ENCODE measurements around the gene DTWD2.
"Not testable (repeated sequence)": the region's sequence is repeated elsewhere in the genome, so short reads cannot be mapped to it uniquely, and the experiment has no call there.

DTWD2 gene

DNA sequence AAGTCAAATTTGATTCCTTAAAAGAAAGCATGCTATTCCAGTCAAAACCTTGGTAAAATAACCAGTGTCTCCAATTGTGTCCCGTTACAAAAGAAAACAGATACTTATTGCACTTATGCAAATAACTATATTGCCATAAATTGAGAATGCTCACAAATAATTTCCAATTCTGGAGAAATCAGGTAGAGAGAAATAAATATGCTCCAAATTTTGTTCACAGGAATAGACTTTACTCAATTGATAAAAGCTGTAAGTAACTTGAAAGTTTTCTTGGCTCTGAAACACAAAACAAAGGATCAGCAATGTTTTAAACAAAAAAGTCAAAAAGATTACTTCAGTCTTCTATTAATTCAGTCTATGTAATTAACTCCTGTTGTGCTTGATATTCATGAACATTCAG is 7.8 kb upstream of the DTWD2 start:
- no peak for DNase-seq

DNA sequence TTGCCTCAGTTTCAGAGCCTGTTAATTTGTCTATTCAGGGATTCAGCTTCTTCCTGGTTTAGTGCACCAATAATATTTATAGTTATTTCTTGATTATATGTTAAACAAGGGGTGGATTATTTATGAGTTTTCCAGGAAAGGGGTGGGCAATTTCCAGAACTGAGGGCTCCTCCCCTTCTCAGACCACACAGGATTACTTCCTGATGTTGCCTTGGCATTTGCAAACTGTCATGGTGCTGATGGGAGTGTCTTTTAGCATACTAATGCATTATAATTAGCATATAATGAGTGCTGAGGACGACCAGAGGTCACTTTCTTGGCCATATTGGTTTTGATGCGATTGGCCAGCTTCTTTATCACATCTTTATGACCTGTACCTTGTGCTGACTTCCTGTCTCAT is 6.2 kb upstream of the DTWD2 start:
- DNase-seq: no peak

DNA sequence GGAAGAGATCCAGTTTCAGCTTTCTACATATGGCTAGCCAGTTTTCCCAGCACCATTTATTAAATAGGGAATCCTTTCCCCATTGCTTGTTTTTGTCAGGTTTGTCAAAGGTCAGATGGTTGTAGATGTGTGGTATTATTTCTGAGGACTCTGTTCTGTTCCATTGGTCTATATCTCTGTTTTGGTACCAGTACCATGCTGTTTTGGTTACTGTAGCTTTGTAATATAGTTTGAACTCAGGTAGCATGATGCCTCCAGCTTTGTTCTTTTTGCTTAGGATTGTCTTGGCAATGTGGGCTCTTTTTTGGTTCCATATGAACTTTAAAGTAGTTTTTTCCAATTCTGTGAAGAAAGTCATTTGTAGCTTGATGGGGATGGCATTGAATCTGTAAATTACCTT is 4.8 kb upstream of the DTWD2 start:
- DNase-seq: not testable (repeated sequence)

DNA sequence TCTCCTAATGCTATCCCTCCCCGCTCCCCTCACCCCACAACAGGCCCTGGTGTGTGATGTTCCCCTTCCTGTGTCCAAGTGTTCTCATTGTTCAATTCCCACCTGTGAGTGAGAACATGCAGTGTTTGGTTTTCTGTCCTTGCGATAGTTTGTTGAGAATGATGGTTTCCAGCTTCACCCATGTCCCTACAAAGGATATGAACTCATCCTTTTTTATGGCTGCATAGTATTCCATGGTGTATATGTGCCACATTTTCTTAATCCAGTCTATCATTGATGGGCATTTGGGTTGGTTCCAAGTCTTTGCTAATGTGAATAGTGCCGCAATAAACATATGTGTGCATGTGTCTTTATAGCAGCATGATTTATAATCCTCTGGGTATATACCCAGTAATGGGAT is 3.7 kb upstream of the DTWD2 start:
- DNase-seq: not testable (repeated sequence)

DNA sequence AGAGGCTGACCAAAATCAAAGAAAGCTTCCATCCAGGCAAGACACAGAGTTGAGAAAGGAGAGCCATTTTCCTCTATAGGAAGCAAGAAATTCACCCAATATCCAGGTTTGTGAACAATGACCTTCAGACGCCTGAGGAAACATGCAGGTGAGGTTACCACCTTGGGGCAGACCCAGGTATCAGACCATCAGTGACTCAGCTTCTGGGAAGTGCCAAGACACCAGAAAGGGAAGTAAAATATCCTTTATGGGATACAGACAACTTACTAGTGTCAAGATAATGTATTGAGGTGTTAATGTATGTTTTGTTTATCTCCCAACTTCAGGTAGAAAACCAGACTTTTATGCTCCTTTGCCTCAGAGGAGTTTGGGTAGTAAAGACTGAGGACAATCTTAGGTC is 2.2 kb upstream of the DTWD2 start:
- DNase-seq: no peak

DNA sequence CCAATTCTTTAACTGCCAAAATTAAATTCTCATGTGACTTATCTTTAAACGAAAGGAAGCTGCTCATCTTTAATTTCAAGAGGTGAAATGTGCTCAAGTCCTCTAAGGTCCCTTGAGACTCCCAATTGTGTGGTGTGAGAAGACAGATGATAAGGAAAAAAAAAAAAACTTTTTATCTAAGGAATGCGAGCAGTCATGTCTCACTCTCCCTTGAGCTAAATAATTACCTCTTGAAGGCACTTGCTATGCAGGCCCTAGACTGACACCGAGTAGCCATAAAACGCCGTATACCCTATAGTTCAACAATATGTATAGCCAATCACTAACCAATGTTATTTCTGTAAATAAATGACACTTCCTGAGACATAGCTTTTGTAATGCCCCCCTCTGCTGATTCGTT is 1.5 kb upstream of the DTWD2 start:
- no peak for DNase-seq

DNA sequence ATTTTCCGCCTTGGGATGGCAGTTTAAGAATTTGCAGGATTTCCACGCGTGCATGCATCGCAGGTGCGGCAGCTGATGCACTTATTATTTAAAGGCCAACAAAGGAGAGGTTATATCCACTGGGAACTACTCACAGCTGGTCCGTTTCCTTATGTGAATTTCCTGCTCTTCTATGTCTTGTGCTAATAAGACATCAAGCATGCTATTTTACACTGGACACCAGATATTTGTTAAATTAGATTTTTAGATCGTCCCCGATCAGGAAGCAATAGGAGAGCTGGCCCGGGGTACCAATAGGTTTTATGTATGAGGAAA is 476 bp upstream of the DTWD2 start:
- DNase-seq: no peak

DNA sequence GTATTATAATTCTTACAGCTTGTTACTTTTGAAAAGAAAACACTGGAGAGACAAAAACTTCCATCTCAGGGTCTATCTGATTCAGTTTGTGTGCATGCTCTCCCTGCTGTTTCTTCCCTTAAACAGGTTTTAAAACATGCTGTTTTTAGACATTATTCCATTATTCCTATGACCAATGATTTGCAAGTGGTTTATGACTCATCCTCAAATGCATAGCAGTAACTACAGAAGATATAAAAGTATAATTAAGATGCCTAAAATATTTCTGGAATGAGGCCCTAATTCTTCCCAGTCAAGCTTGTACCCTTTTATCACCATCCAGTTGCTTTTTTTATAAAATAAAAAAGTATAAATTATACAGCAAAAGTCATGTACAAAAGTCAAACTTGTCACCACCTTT is 3.7 kb downstream of the DTWD2 start:
- DNase-seq: no peak

DNA sequence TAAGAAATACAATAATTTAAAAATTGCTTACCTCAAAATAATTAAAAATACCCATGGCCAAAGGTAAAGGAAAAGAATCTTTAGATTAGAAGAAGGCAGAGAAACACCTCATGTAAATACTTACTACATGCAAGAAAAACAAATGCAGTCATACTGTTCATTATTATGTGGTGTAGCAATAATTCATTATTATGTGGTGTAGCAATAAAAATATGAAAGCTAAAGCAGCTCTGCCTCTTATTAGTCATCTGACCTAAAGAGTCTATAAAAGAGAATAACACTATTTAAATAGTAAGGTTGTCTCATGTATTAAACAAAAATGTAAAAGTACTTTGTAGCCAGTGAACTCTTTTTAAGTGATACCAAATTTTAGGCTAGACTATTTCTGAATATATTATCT is 6.6 kb downstream of the DTWD2 start:
- DNase-seq: no peak

DNA sequence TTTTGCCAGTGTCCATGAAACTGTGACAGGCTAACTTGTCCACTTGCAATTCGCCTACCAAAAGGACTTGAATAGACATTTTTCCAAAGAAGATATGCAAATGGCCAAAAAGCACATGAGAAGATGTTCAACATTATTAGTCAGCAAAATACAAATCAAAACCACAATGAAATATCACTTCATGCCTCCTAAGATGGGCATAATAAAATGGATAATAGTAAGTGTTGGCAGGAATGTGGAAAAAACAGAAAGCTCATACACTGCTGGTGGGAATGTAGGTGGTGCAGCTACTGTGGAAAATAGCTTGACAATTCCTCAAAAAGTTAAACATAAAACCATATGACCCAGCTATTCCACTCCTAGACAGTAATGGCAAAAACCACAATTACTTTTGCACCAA is 7.9 kb downstream of the DTWD2 start:
- no peak for DNase-seq

DNA sequence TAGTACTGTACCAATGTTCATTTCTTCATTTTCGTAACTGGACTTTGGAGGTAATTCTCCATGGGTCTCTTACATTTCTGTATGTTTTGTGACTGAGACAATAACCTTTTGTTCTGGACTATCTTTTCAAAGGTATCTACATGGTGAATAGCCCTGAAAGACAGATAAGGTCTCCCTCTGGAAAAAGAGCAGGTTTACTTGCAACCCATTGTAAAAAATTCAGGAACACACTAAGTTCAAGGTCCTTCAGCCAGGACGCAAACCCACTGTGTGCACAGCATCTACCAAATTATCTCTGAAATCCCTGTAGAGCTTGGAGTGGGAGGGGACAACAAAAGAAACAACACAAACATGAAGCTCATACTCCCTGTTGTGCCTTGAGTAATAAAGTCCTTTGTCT is 8.3 kb downstream of the DTWD2 start:
- no peak for DNase-seq

DNA sequence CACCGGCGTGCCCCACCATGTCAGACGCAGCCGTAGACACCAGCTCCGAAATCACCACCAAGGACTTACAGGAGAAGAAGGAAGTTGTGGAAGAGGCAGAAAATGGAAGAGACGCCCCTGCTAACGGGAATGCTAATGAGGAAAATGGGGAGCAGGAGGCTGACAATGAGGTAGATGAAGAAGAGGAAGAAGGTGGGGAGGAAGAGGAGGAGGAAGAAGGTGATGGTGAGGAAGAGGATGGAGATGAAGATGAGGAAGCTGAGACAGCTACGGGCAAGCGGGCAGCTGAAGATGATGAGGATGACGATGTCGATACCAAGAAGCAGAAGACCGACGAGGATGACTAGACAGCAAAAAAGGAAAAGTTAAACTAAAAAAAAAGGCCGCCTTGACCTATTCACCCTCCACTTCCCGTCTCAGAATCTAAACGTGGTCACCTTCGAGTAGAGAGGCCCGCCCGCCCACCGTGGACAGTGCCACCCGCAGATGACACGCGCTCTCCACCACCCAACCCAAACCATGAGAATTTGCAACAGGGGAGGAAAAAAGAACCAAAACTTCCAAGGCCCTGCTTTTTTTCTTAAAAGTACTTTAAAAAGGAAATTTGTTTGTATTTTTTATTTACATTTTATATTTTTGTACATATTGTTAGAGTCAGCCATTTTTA is 14.4 kb downstream of the DTWD2 start:
- not testable (repeated sequence) for DNase-seq

DNA sequence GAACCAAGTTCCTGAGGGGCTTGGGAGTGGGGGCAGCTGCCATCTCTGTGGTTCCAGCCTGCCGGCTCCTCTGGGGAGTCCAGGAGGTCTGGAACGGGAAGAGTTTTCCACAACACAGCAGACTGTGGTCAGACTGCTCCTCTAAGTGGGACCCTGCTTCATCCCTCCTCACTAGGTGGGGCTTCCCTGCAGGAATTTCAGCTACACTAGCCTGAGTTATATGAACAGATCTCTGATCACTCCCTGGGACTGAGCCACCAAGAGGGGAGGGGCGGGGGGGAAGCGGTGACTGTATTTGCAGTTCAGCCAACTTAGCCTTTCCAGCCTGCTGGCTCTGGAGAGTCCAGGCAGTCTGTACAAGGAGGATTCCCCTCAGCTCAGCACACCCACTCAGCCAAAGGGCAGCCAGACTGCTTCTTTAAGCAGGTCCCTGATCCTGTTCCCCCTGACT is 19.4 kb downstream of the DTWD2 start:
- DNase-seq: no peak

DNA sequence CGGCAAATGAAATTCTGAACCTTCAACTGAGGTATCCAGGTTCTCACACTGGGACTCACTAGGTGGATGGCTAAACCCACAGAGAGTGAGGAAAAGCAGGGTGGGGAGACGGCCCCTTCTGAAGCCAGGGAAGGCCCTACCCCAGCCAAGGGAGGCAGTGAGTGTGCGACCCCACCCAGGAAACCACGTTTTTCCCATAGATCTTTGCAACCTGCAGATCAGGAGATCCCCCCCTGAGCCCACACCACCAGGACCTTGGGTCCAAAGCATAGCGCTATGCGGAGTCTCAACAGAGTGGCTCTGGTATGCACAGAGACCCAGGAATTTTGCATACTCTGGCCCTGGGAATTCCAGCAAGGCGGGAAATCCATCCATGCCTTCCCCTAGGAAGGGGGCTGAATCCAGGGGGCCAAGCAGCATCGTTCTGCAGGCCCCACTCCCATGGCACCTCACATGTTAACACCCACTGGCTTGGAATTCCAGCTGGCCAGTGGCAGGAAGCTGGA is 19.9 kb downstream of the DTWD2 start:
- DNase-seq: no peak

DNA sequence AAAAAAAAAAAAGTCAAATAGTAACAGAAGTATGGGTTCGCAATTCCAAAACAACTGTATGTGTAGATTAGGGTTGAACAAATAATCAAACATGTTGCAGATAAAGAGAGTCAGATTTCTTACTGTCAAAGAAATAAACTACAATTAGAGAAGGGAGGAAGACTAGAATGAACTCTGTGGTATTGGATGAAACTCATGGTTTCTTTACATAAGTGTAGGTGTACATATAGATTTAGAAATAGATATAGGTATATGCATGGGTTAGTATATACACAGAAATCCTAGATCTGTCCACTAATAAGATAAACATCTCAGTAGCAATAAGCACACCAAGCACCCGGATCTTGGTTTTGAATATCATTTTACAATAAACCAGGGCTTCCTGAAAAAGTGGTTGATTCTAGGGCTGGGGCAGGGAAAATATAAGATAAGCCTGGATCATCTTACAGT is 21.3 kb downstream of the DTWD2 start:
- no peak for DNase-seq

DNA sequence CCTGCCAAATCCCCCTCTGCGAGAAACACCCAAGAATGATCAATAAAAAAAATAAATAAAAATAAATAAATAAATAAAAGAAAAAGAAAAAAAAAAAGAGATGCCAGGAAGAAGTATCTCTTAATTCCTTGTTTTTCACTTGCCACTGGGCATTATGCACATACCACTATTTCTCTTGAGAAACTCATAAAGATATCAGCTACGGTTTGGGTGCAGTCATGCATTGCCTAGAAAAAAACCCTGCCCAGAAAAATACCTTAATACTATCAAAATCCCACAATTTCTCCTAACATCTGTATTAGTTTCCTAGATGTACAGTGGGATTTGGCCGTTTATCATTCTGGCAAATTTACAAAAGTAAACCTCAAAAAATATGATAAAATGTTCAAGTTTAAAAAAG is 22.5 kb downstream of the DTWD2 start:
- DNase-seq: no peak

DNA sequence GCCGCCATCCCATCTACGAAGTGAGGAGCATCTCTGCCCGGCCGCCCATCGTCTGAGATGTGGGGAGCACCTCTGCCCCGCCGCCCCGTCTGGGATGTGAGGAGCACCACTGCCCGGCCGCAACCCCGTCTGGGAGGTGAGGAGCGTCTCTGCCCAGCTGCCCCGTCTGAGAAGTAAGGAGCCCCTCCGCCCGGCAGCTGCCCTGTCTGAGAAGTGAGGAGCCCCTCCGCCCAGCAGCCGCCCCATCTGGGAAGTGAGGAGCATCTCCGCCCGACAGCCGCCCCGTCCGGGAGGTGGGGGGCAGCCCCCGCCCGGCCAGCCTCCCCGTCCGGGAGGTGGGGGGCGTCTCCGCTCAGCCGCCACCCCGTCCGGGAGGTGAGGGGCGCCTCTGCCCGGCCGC is 23.4 kb downstream of the DTWD2 start:
- DNase-seq: not testable (repeated sequence)

DNA sequence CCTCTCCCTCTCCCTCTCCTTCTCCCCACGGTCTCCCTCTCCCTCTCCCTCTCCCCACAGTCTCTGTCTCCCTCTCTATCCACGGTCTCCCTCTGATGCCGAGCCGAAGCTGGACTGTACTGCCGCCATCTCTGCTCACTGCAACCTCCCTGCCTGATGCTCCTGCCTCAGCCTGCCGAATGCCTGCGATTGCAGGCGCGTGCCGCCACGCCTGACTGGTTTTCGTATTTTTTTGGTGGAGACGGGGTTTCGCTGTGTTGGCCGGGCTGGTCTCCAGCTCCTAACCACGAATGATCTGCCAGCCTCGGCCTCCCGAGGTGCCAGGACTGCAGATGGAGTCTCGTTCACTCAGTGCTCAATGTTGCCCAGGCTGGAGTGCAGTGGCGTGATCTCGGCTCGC is 24.0 kb downstream of the DTWD2 start:
- not testable (repeated sequence) for DNase-seq

DNA sequence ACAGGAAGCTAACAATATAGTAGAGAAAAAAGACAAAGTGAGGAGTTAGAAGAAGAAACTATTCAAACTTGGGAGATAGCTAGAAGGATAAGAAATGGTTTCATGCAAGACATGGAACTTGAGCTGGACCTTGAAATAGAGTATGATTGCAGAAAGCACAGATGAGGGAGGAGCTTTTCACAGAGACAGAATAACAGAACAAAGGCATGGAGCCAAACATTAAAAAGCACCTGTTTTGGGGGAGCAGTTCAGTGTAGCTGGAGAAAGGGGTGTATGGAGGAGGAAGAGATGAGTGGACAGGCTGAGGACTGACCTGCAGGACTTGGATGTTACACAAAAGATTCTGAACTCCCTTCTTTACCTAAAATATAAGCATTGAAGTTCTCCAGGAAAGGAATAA is 25.2 kb downstream of the DTWD2 start:
- no peak for DNase-seq

DNA sequence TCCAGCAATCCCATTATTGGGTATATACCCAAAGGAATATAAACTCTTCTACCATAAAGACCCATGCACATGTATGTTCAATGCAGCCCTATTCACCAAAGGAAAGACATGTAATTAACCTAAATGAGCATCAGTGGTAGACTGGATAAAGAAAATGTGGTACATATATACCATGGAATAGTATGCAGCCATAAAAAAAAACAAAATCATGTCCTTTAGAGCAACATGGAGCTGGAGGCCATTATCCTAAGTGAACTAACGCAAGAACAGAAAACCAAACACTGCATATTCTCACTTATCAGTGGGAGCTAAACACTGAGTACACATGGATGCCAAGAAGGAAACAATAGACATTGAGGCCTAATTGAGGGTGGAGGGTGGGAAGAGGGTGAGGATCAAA is 27.8 kb downstream of the DTWD2 start:
- DNase-seq: no peak

DNA sequence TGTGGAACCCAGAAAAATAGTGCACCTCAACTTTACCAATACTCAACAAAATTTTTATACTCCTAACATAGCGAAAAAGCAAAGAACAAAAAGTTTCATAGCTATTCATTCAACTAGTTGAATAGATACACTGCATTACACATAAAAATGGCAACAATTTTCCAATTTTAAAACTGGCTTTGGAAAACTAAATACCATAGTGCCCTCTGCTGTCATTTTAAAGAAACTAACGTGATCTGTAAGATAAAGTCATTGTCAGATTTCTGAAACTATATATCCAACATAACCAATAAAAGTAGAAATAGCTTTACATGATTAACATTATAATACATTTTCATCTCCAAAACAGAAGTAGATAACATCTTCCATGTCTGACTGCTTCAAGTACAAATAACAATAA is 31.6 kb downstream of the DTWD2 start:
- peak; percentile 61 for DNase-seq

DNA sequence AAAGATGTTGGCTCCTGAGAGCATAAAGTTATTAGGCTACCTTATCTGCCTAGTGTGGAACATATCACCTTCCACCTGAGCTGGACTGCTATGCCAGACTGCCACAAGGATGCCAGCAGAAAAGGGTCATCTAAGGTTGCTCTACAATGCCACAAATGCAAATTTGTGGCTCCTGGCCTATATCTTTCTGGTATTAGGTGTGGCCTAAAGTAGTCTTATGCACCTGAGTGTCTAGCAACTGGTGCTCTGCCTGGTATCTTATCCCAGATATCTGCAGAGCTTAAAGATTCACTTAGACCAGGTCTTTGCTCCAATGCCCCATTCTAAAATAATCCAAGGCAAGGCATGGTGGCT is 34.7 kb downstream of the DTWD2 start:
- DNase-seq: no peak

DNA sequence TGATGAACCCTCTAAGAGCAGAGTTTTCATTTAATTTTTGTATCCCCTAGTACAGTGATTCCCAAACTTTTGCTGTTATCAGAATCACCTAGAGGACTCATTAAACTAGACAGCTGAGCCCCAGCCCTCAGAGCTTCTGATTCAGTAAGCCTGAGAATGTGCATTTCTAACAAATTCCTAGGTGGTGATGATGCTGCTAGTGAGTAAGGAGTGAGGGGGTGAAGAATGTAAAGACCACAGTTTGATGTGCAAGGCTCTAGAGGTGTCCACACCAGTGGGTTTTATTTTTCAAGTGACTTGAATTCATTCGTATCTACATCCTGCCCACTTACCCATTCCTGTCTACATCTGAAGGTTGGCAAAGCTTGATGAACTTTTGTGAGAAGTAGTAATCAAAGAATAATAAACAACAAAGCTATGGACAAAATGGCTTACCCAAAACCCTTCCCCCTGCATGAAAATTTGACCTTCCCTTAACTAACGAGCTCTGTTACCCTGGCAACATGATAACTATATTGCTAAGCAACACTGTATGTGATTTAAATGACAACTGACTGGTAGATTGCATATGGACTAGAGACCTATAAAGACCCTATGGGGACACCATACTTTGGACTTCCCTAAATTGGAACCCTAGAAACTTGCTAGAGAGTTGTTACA is 35.2 kb downstream of the DTWD2 start:
- DNase-seq: no peak

DNA sequence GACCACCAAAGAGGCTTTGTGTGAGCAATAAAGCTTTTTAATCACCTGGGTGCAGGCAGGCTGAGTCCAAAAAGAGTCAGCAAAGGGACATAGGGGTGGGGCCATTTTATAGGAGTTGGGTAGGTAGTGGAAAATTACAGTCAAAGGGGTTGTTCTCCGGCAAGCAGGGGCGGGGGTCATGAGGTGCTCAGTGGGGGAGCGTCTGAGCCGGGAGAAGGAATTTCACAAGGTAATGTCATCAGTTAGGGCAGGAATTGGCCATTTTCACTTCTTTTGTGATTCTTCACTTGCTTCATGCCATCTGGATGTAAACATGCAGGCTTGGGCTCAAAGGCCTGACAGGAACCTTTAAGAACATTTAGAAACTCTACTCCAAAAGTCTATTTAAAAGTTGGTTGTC is 36.0 kb downstream of the DTWD2 start:
- DNase-seq: not testable (repeated sequence)

DNA sequence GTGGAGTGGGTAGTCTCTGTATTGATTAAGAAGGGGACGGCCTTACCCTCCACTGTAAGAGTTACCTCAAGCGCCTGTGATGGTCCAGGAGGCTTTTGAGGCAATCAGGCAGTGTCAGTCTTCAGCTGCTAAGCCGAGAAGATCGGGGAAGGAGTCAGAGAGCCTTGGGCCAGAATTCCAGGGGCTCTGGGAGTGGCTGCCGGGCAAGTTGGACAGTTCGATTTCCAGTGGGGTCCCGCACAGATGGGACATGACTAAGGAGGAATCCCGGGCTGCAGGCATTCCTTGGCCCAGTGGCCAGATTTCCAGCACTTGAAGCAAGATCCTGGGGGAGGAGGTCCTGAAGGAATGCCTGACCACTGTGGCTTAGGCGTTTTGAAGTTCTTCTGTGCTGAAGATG is 38.0 kb downstream of the DTWD2 start:
- DNase-seq: not testable (repeated sequence)

All from DMS53 (cell line).